Measurements from ENCODE around the gene EHD1. TPM values are rescaled to one million over a fixed set of nuclear protein-coding genes. Genes with fewer than 3 reads are reported as not detected.
A peak's percentile ranks its signal among the peaks of the same experiment; 100 is the strongest.

EHD1 gene
- total RNA-seq, 2 donors from 2014 or later, result 39.7 to 43.8 TPM

DNA sequence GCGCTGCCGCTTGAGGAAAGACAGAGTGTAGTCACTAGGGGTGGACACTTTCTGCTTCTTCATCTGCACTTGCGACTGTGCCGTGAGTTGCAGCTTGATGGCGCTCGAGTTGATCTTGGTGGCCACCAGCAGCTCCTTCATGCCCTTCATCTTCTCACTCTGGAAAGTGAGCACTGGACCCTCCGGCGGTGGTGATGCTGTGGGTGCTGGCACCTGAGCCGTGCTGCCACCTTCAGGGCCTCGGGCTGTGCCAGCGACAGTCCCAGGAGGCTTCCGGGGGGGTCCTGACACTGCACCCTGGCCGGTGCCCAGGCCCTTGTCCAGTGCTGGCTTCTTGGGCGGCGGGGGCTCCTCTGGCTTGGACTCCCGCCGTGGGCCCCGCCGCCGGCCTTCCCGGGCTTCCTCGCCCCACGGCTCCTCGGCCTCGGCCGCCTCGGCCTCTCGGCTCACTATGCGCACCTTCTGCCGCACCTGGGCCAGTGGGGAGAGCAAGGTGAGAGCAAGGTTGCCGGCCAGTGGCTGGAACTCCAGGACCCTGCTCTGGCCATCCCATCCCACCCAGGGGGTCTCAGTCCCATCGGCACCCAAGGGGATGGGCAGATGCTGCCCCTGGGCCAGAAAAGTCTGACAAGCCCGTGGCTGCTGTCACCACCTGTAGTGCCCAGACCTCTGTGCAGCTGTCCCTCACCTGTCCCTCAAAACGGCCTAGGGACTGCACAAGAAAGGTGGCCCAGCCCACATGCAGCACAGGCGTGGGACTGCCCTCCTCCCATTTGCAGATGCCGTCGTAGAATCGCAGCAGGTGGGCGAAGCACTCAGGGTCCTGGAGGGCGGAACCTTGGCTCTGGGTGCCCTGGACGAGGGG lies 73.8 kb downstream of the EHD1 start:
- peak overlapping the region; percentile 86 for H3K4me3 ChIP-seq (ENCODE audit: low read length)
- peak; percentile 53 for TF ChIP-seq CTCF (conservative IDR thresholded peaks at IDR 0.05)
- Mint-ChIP-seq H3K4me1 (peaks cover 8% of the 10 kb centered on the region), H3K4me3 (peak overlapping the region; percentile 76), H3K9me3 (no peaks in the 10 kb centered on the region), H3K27me3 (ENCODE audit: insufficient read depth) (no peaks in the 10 kb centered on the region), H3K36me3 (ENCODE audit: low read depth) (peaks cover 22% of the 10 kb centered on the region), H3K27ac (peak overlapping the region; percentile 96)
- no peak overlapping the region for H3K9ac ChIP-seq (ENCODE audit: extremely low read depth, low read length, poor library complexity, severe bottlenecking)
- H3K9me3 ChIP-seq (ENCODE audit: control insufficient read depth, low read length), result no peaks in the 10 kb centered on the region
- 90 to 93% methylated on average over 20 to 41 of the region's 41 CpGs for WGBS, 2 experiments (ENCODE audit: insufficient coverage in 1 of 2, insufficient read length in 1 of 2)
- no peak overlapping the region for H3K27ac ChIP-seq (ENCODE audit: low read depth, low read length)
- peaks cover 29% of the 10 kb centered on the region for H3K36me3 ChIP-seq (ENCODE audit: control insufficient read depth, insufficient read depth, low read length)
- H3K27me3 ChIP-seq (ENCODE audit: control insufficient read depth, insufficient read depth, low read length, poor library complexity, severe bottlenecking), result no peaks in the 10 kb centered on the region
- peaks cover 5% of the 10 kb centered on the region for H3K4me1 ChIP-seq (ENCODE audit: control insufficient read depth, insufficient read depth, low read length)
- DNase-seq, result peak; percentile 78

GRCh38 chr11:64803846-64804345 lies 74.5 kb downstream of the EHD1 start:
- Mint-ChIP-seq H3K4me3 (peak overlapping the region; percentile 76), H3K4me1 (peaks cover 8% of the 10 kb centered on the region), H3K27me3 (ENCODE audit: insufficient read depth) (no peaks in the 10 kb centered on the region), H3K36me3 (ENCODE audit: low read depth) (peaks cover 22% of the 10 kb centered on the region), H3K9me3 (no peaks in the 10 kb centered on the region), H3K27ac (peak overlapping the region; percentile 96)
- peak overlapping the region; percentile 42 for H3K27ac ChIP-seq (ENCODE audit: low read depth, low read length)
- H3K9ac ChIP-seq (ENCODE audit: extremely low read depth, low read length, poor library complexity, severe bottlenecking), result peak overlapping the region; percentile 71
- 38 to 54% methylated on average over 11 to 15 of the region's 15 CpGs for WGBS, 2 experiments (ENCODE audit: insufficient coverage in 1 of 2, insufficient read length in 1 of 2)
- no peak for TF ChIP-seq CTCF (conservative IDR thresholded peaks at IDR 0.05)
- H3K27me3 ChIP-seq (ENCODE audit: control insufficient read depth, insufficient read depth, low read length, poor library complexity, severe bottlenecking), result no peaks in the 10 kb centered on the region
- H3K4me1 ChIP-seq (ENCODE audit: control insufficient read depth, insufficient read depth, low read length), result no peaks in the 10 kb centered on the region
- H3K9me3 ChIP-seq (ENCODE audit: control insufficient read depth, low read length), result no peaks in the 10 kb centered on the region
- H3K4me3 ChIP-seq (ENCODE audit: low read length), result peak overlapping the region; percentile 86
- H3K36me3 ChIP-seq (ENCODE audit: control insufficient read depth, insufficient read depth, low read length), result peaks cover 31% of the 10 kb centered on the region
- DNase-seq, result peak; percentile 87

DNA sequence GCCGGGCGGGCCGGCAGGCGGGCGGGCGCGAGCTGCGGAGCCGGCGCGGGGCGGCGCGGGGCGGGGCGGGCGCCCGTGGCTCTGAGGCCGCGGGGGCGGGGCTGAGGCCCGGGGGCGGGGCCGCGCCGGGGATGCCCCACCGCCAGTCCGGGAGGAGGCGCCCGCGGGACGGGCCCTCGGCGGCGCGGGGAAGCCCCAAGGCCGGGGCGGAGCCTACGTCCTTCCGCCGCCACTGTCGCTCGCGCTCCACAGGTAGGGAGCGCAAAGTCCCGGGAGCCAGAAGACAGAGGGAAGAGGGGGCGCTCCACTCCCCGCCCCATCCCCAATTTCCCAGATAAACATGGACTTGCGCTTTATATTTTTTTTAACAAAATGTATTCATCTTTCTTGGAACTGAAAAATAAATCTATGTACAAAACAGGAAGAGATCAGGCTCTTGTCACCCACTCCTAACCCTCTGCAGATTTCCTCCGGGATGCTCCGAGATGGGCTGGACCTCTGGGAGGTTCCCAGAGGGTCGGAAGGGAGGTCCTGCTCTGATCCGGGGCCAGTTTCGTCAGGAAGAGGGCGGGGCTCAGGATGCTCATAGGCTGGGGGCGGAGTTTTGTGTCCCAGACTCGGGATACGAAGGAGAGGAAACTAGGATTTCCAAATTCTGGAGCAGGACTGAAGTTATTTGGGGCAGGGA lies 75.1 kb downstream of the EHD1 start, which contains the start of gene MAP4K2:
Gene MAP4K2 (minus strand): TSS at position 57 of the 688 bp plus-strand sequence. CDS start 65 bp downstream, outside the sequence.
- Histone ChIP-seq H3K36me3 (ENCODE audit: control insufficient read depth, insufficient read depth, low read length) (peaks cover 31% of the 10 kb centered on the region), H3K4me1 (ENCODE audit: control insufficient read depth, insufficient read depth, low read length) (no peaks in the 10 kb centered on the region), H3K27me3 (ENCODE audit: control insufficient read depth, insufficient read depth, low read length, poor library complexity, severe bottlenecking) (no peaks in the 10 kb centered on the region), H3K9me3 (ENCODE audit: control insufficient read depth, low read length) (no peaks in the 10 kb centered on the region), H3K27ac (ENCODE audit: low read depth, low read length) (peak within 1 kb of the TSS; percentile 42), H3K4me3 (ENCODE audit: low read length) (peak within 1 kb of the TSS; percentile 86), H3K9ac (ENCODE audit: extremely low read depth, low read length, poor library complexity, severe bottlenecking) (peak within 1 kb of the TSS; percentile 71)
- Mint-ChIP-seq H3K9me3 (no peaks in the 10 kb centered on the region), H3K27me3 (ENCODE audit: insufficient read depth) (no peaks in the 10 kb centered on the region), H3K4me3 (peak within 1 kb of the TSS; percentile 76), H3K4me1 (peaks cover 8% of the 10 kb centered on the region), H3K36me3 (ENCODE audit: low read depth) (peaks cover 21% of the 10 kb centered on the region), H3K27ac (peak within 1 kb of the TSS; percentile 96)
- TF ChIP-seq CTCF (conservative IDR thresholded peaks at IDR 0.05), result peak; percentile 49
- peak; percentile 94 for DNase-seq
- 0 to 2% methylated on average over 26 to 55 of the region's 58 CpGs for WGBS, 2 experiments (ENCODE audit: insufficient coverage in 1 of 2, insufficient read length in 1 of 2)
